HCT116 (cell line): ENCODE measurements around the gene PPP6R3. TPM values are rescaled to one million over a fixed set of nuclear protein-coding genes. Genes with fewer than 3 reads are reported as not detected.

Experiments used
- ATAC-seq: fragments of 200-7000 bp; cut with Tn5 transposase; 2 replicates; pipeline ENCODE4 v1.9.1; 2020; ENCODE audit warnings: mild to moderate bottlenecking, moderate library complexity
- BruUV-seq: library from RNA; stranded (reverse); fragments of 400-500 nt; replicated peaks from 2 replicates; lab custom pipeline; 2021; lab: Mats Ljungman, UMichigan
- CTCF ChIA-PET: fragments of 300-600 bp; sonication (Branson Sonifier 250); formaldehyde crosslinking; loops from one replicate; lab custom pipeline; 2021; ENCODE audit warnings: antibody characterized with exemption; lab: Charles Lee
- POLR2A ChIA-PET: fragments of 300-600, 350-600 bp; sonication (Branson Sonifier 250); formaldehyde crosslinking; loops from one replicate; lab custom pipeline; 2021; ENCODE audit warnings: antibody characterized with exemption; lab: Charles Lee
- RAD21 ChIA-PET, 2 experiments: fragments of 300-600 bp; sonication (Branson Sonifier 250); formaldehyde crosslinking; loops; one replicate each; lab custom pipeline; 2023; ENCODE audit warnings: low total read pairs in 2 of 2; ENCODE audit not compliant: uncharacterized antibody in 2 of 2, unreplicated experiment in 2 of 2, low non-redundant PET in 1 of 2; lab: Charles Lee
- DNase-seq: peaks from one replicate; pipeline ENCODE4 v3.0.0-alpha.2; 2010; ENCODE audit warnings: low read depth, low spot score
- H2AFZ ChIP-seq: fragments of 200-600 bp; shearing (Covaris generic), sonication (generic); 2 replicates; pipeline ENCODE4 v1.6.1; 2017; ENCODE audit warnings: low read depth, mixed run types, mixed read lengths, antibody characterized with exemption, low read length; ENCODE audit not compliant: poor library complexity, severe bottlenecking
- H3K27ac ChIP-seq: 2 replicates; pipeline ENCODE4 v1.5.1; 2012; ENCODE audit warnings: low read depth, low read length
- H3K27me3 ChIP-seq: fragments of 200-600 bp; sonication (generic); 2 replicates; pipeline ENCODE4 v1.6.1; 2016; ENCODE audit warnings: mixed run types, low read length, mixed read lengths; ENCODE audit not compliant: insufficient read depth
- H3K36me3 ChIP-seq, 2 experiments: fragments of 200-500 bp in 1 of 2; fragments of 200-600 bp in 1 of 2; sonication (Bioruptor generic) in 1 of 2; sonication (generic) in 1 of 2; 2 replicates each; pipeline versions ENCODE4 v1.5.1 to v1.6.1; 2014 to 2016; ENCODE audit warnings: low read length in 2 of 2, inconsistent platforms in 1 of 2, mixed read lengths in 1 of 2, mixed run types in 1 of 2; ENCODE audit not compliant: insufficient read depth in 2 of 2, control insufficient read depth in 1 of 2
- H3K4me1 ChIP-seq, 2 experiments: fragments of 200-600 bp in 1 of 2; sonication (generic) in 1 of 2; 2 replicates each; pipeline versions ENCODE4 v1.5.1 to v1.6.1; 2012 to 2017; ENCODE audit warnings: low read length in 2 of 2, inconsistent platforms in 1 of 2, mild to moderate bottlenecking in 1 of 2, mixed read lengths in 1 of 2, mixed run types in 1 of 2, moderate library complexity in 1 of 2; ENCODE audit not compliant: insufficient read depth in 2 of 2, control insufficient read depth in 1 of 2
- H3K4me2 ChIP-seq: fragments of 200-600 bp; sonication (generic); 2 replicates; pipeline ENCODE4 v1.6.1; 2017; ENCODE audit warnings: mixed run types, low read length, mixed read lengths
- H3K4me3 ChIP-seq, 2 experiments: fragments of 200-600 bp in 1 of 2; sonication (generic) in 1 of 2; replicated peaks in 1 of 2; 2 replicates each; pipeline ENCODE4 v1.5.1; 2011 to 2016; ENCODE audit warnings: low read length in 2 of 2, control low read depth in 1 of 2, low read depth in 1 of 2, mild to moderate bottlenecking in 1 of 2, mixed read lengths in 1 of 2, mixed run types in 1 of 2
- H3K79me2 ChIP-seq: fragments of 200-600 bp; sonication (generic); 2 replicates; pipeline ENCODE4 v1.6.1; 2017; ENCODE audit warnings: mild to moderate bottlenecking, mixed run types, low read length, moderate library complexity, mixed read lengths; ENCODE audit not compliant: insufficient read depth
- H3K9ac ChIP-seq: fragments of 200-600 bp; sonication (generic); 2 replicates; pipeline ENCODE4 v1.6.1; 2016; ENCODE audit warnings: low read length, mixed read lengths
- H3K9me2 ChIP-seq: fragments of 200-600 bp; sonication (generic), shearing (Covaris generic); 2 replicates; pipeline ENCODE4 v1.6.1; 2017; ENCODE audit warnings: mixed run types, mild to moderate bottlenecking, moderate library complexity; ENCODE audit not compliant: insufficient read depth
- H3K9me3 ChIP-seq, 2 experiments: fragments of 200-500 bp in 1 of 2; fragments of 200-600 bp in 1 of 2; sonication (Bioruptor generic) in 1 of 2; sonication (generic) in 1 of 2; 2 replicates each; pipeline ENCODE4 v1.6.1; 2014 to 2017; ENCODE audit warnings: low read length in 2 of 2, mixed read lengths in 2 of 2, inconsistent platforms in 1 of 2, low read depth in 1 of 2, mild to moderate bottlenecking in 1 of 2, mixed run types in 1 of 2, moderate library complexity in 1 of 2; ENCODE audit not compliant: control insufficient read depth in 1 of 2, insufficient read depth in 1 of 2
- H4K20me1 ChIP-seq: fragments of 200-600 bp; sonication (generic), shearing (Covaris generic); 2 replicates; pipeline ENCODE4 v1.6.1; 2017; ENCODE audit warnings: mixed run types, mild to moderate bottlenecking, moderate library complexity; ENCODE audit not compliant: insufficient read depth
- CBX3 ChIP-seq: IDR thresholded peaks from 2 replicates; pipeline ENCODE4 v1.6.1; 2012; ENCODE audit warnings: low read depth
- EZH2 ChIP-seq: fragments of 200-600 bp; sonication (generic); IDR thresholded peaks from 2 replicates; pipeline ENCODE4 v1.6.1; 2017; ENCODE audit warnings: antibody characterized with exemption, mixed run types
- POLR2AphosphoS5 ChIP-seq: IDR thresholded peaks from 2 replicates; pipeline ENCODE4 v1.6.1; 2011; ENCODE audit warnings: mild to moderate bottlenecking, low read depth, low read length, moderate library complexity
- SIN3A ChIP-seq: IDR thresholded peaks from 2 replicates; pipeline ENCODE4 v1.6.1; 2012; ENCODE audit warnings: low read depth
- SP1 ChIP-seq: IDR thresholded peaks from 2 replicates; pipeline ENCODE4 v1.6.1; 2012; ENCODE audit warnings: low read depth
- intact Hi-C: fragments of 100-400 bp; cut with micrococcal nuclease; formaldehyde crosslinking; loops from 2 replicates; pipeline ENCODE4 v1.10.0; 2022
- total RNA-seq: library from RNA; stranded (reverse); gene quantifications from one replicate; pipeline ENCODE4 v1.2.1, GENCODE V29; 2021; ENCODE audit not compliant: unreplicated experiment
- TF ChIP-seq, protein P1 (sequence below): IDR thresholded peaks from 2 replicates; pipeline ENCODE4 v1.6.1; 2011; ENCODE audit warnings: mild to moderate bottlenecking, low read length, moderate library complexity; ENCODE audit not compliant: insufficient replicate concordance; ENCODE audit errors: extremely low read depth
- TF ChIP-seq, protein P2 (sequence below): IDR thresholded peaks from 2 replicates; pipeline ENCODE4 v1.6.1; 2012; ENCODE audit warnings: low read depth

Gene PPP6R3
- total RNA-seq, 1 experiment from 2014 or later = 113 TPM

DNA sequence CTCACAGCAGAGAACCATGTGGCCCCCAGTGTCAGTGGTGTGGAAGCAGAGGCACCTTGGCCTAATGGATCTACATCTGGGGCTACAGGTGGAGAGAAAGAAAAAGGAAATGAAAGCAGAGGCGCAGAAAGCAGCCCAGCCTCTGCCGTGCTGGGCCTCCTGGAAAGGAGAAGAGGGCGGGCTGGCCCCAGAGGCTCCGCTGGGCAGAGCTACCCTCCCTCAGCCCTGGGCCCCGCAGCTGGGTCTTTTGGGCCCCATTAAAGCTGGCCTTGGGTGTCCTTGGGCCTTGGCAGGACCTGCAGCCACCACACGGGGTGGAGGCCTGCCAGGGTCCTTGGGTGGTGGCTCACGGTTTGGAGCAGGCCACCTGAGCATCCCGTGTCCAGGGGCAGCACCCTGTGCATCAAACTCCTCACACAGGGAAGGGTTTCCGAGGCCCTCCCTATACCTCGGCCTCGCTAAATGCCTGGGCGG, 192.2 kb downstream of the PPP6R3 start:
- POLR2A ChIA-PET = no interaction called here
- CTCF ChIA-PET = no interaction called here
- no peak for ATAC-seq
- H3K27ac ChIP-seq = no peak overlapping the region
- TF ChIP-seq POLR2AphosphoS5 (no peak), EZH2 (no peak), SP1 (no peak), CBX3 (no peak), SIN3A (no peak)
- TF ChIP-seq, protein P1, sequence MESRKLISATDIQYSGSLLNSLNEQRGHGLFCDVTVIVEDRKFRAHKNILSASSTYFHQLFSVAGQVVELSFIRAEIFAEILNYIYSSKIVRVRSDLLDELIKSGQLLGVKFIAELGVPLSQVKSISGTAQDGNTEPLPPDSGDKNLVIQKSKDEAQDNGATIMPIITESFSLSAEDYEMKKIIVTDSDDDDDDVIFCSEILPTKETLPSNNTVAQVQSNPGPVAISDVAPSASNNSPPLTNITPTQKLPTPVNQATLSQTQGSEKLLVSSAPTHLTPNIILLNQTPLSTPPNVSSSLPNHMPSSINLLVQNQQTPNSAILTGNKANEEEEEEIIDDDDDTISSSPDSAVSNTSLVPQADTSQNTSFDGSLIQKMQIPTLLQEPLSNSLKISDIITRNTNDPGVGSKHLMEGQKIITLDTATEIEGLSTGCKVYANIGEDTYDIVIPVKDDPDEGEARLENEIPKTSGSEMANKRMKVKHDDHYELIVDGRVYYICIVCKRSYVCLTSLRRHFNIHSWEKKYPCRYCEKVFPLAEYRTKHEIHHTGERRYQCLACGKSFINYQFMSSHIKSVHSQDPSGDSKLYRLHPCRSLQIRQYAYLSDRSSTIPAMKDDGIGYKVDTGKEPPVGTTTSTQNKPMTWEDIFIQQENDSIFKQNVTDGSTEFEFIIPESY = no peak
- TF ChIP-seq, protein P2, sequence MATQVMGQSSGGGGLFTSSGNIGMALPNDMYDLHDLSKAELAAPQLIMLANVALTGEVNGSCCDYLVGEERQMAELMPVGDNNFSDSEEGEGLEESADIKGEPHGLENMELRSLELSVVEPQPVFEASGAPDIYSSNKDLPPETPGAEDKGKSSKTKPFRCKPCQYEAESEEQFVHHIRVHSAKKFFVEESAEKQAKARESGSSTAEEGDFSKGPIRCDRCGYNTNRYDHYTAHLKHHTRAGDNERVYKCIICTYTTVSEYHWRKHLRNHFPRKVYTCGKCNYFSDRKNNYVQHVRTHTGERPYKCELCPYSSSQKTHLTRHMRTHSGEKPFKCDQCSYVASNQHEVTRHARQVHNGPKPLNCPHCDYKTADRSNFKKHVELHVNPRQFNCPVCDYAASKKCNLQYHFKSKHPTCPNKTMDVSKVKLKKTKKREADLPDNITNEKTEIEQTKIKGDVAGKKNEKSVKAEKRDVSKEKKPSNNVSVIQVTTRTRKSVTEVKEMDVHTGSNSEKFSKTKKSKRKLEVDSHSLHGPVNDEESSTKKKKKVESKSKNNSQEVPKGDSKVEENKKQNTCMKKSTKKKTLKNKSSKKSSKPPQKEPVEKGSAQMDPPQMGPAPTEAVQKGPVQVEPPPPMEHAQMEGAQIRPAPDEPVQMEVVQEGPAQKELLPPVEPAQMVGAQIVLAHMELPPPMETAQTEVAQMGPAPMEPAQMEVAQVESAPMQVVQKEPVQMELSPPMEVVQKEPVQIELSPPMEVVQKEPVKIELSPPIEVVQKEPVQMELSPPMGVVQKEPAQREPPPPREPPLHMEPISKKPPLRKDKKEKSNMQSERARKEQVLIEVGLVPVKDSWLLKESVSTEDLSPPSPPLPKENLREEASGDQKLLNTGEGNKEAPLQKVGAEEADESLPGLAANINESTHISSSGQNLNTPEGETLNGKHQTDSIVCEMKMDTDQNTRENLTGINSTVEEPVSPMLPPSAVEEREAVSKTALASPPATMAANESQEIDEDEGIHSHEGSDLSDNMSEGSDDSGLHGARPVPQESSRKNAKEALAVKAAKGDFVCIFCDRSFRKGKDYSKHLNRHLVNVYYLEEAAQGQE = no peak
- no peaks in the 10 kb centered on the region for H3K79me2 ChIP-seq
- no peak overlapping the region for H2AFZ ChIP-seq
- no peaks in the 10 kb centered on the region for H3K4me1 ChIP-seq
- H3K9ac ChIP-seq = no peak overlapping the region
- no peaks in the 10 kb centered on the region for H3K27me3 ChIP-seq
- H3K4me3 ChIP-seq = no peak overlapping the region
- no peaks in the 10 kb centered on the region for H3K9me2 ChIP-seq
- H3K4me2 ChIP-seq = no peak overlapping the region
- H3K36me3 ChIP-seq = no peaks in the 10 kb centered on the region
- no TSS peak for BruUV-seq
- intact Hi-C loops = no loop called here
- H3K9me3 ChIP-seq = no peaks in the 10 kb centered on the region
- H4K20me1 ChIP-seq = no peaks in the 10 kb centered on the region
- DNase-seq = no peak
- RAD21 ChIA-PET = no interaction called here
